Suppressor macrophage treated with lipopolysaccharide for 4 hours (primary cell): Measurements from ENCODE around the gene PCNX1.
A peak's percentile ranks its signal among the peaks of the same experiment; 100 is the strongest.
"Not testable (repeated sequence)": the region's sequence is repeated elsewhere in the genome, so short reads cannot be mapped to it uniquely, and the experiment has no call there.

Experiments used
- DNase-seq: peaks from one replicate; pipeline ENCODE4 v3.0.0-alpha.2; 2020

Gene PCNX1

GRCh38 chr14:71094722-71095121 is 187.5 kb downstream of the PCNX1 start:
- no peak for DNase-seq

GRCh38 chr14:71096947-71097346 is 189.7 kb downstream of the PCNX1 start:
- DNase-seq, result no peak

- peak; percentile 70 for DNase-seq
Measured at GRCh38 chr14:71103662-71104484, 196.6 kb downstream of the PCNX1 start.

- no peak for DNase-seq
Measured at GRCh38 chr14:71105177-71105576, 197.9 kb downstream of the PCNX1 start.

- DNase-seq, result no peak
Measured at GRCh38 chr14:71107921-71108320, 200.7 kb downstream of the PCNX1 start.

GRCh38 chr14:71108398-71109119 is 201.3 kb downstream of the PCNX1 start:
- no peak for DNase-seq

- DNase-seq, result no peak
Measured at GRCh38 chr14:71113376-71113775, 206.1 kb downstream of the PCNX1 start.

- no peak for DNase-seq
Measured at GRCh38 chr14:71114565-71114964, 207.3 kb downstream of the PCNX1 start.

GRCh38 chr14:71115306-71115705 is 208.0 kb downstream of the PCNX1 start:
- no peak for DNase-seq

GRCh38 chr14:71115821-71116567 is 208.7 kb downstream of the PCNX1 start:
- no peak for DNase-seq

GRCh38 chr14:71116568-71117122 is 209.4 kb downstream of the PCNX1 start:
- no peak for DNase-seq

- DNase-seq, result peak; percentile 29
Measured at GRCh38 chr14:71117839-71118743, 210.8 kb downstream of the PCNX1 start.

- no peak for DNase-seq
Measured at GRCh38 chr14:71119075-71119474, 211.8 kb downstream of the PCNX1 start.

GRCh38 chr14:71119832-71120231 is 212.6 kb downstream of the PCNX1 start:
- no peak for DNase-seq

GRCh38 chr14:71121001-71121400 is 213.7 kb downstream of the PCNX1 start:
- no peak for DNase-seq

GRCh38 chr14:71121711-71122110 is 214.5 kb downstream of the PCNX1 start:
- DNase-seq, result no peak

- no peak for DNase-seq
Measured at GRCh38 chr14:71122866-71123565, 215.8 kb downstream of the PCNX1 start.

GRCh38 chr14:71123579-71124135 is 216.4 kb downstream of the PCNX1 start:
- DNase-seq, result no peak

- DNase-seq, result not testable (repeated sequence)
Measured at GRCh38 chr14:71129716-71130490, 222.6 kb downstream of the PCNX1 start.

- peak; percentile 51 for DNase-seq
Measured at GRCh38 chr14:71130491-71131179, 223.4 kb downstream of the PCNX1 start.
